ENCODE measurements around the gene MAB21L4. TPM values are rescaled to one million over a fixed set of nuclear protein-coding genes. Genes with fewer than 3 reads are reported as not detected.

The MAB21L4 gene
- total RNA-seq, 1 experiment from 2014 or later: 0.15 TPM

DNA sequence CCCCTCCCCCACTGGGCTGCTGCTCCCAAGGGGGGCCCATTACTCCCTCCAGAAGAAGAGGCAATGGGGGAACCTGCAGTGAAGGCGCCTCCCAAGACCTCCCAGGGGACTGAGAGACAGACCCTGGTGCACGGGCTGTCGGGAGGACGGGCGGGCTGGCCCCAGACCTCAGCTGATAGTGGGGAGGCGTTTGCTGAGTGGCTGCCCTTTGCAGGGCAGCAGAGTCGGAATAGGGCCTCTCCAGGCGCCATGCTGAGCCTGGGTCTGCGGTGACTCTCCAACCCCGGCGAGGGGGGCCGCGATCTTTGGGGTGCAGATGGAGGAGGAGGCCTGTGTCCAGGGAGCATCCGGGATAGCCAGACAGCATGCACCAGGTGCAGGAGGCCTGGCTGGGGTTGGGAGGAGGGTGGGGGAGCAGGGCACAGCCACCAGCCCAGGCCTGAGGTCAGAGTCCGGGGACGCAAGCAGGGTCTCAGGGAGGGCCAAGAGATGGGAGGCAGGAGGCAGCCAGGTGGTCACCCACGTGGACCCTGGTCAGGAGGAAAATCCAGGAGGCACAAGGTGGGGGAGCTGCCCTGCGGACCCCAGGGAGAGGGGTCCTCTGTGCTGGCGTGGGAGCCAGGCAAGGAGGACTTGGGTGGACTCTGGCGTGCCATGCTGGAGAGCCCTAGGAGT, 21.2 kb upstream of the MAB21L4 start:
- peak overlapping the region in 1 of 2 experiments; percentile 59; a peak in 3 of 5 replicates for H3K4me3 Mint-ChIP-seq
- H3K9ac ChIP-seq (ENCODE audit: extremely low read depth, insufficient read length, low read length): no peak overlapping the region
- H3K4me1 ChIP-seq (ENCODE audit: insufficient read depth, low read length): no peaks in the 10 kb centered on the region
- no peak overlapping the region for H2AK5ac ChIP-seq (ENCODE audit: insufficient read length, low read length)
- no peak overlapping the region for H4K8ac ChIP-seq (replicated peaks; ENCODE audit: insufficient read length, low read depth, low read length)
- no CpG with 5 or more reads among the region's 20 CpGs for WGBS (ENCODE audit: extremely low coverage, insufficient read length, low lambda C conversion rate)
- no peak overlapping the region for H3K27ac ChIP-seq (ENCODE audit: insufficient read length, low read depth, low read length)
- H3T11ph ChIP-seq (ENCODE audit: low read length): no peak overlapping the region
- peaks cover 12% of the 10 kb centered on the region for H3K27me3 Mint-ChIP-seq (ENCODE audit: low read depth)
- H3K4me1 Mint-ChIP-seq: peaks cover 2 to 6% of the 10 kb centered on the region in 2 experiments; a peak in 2 of 4 replicates
- H3K14ac ChIP-seq (ENCODE audit: insufficient read depth, low read length): no peak overlapping the region
- H3K56ac ChIP-seq (ENCODE audit: insufficient read length, low read depth, low read length): no peak overlapping the region
- TF ChIP-seq, protein P1, sequence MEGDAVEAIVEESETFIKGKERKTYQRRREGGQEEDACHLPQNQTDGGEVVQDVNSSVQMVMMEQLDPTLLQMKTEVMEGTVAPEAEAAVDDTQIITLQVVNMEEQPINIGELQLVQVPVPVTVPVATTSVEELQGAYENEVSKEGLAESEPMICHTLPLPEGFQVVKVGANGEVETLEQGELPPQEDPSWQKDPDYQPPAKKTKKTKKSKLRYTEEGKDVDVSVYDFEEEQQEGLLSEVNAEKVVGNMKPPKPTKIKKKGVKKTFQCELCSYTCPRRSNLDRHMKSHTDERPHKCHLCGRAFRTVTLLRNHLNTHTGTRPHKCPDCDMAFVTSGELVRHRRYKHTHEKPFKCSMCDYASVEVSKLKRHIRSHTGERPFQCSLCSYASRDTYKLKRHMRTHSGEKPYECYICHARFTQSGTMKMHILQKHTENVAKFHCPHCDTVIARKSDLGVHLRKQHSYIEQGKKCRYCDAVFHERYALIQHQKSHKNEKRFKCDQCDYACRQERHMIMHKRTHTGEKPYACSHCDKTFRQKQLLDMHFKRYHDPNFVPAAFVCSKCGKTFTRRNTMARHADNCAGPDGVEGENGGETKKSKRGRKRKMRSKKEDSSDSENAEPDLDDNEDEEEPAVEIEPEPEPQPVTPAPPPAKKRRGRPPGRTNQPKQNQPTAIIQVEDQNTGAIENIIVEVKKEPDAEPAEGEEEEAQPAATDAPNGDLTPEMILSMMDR (conservative IDR thresholded peaks at IDR 0.05): no peak
- no peaks in the 10 kb centered on the region for H3K9me3 ChIP-seq (ENCODE audit: control insufficient read depth, low read depth, low read length)
- no peak overlapping the region for H2BK5ac ChIP-seq (ENCODE audit: insufficient read length, low read length)
- H3K27me3 ChIP-seq (ENCODE audit: insufficient read depth, low read length): no peaks in the 10 kb centered on the region
- no peak overlapping the region for H4K5ac ChIP-seq (ENCODE audit: insufficient read length, low read depth, low read length)
- peak; percentile 27 for DNase-seq
- H3K4me2 ChIP-seq (ENCODE audit: insufficient read depth, insufficient read length, low read length): peak overlapping the region; percentile 41
- H2BK20ac ChIP-seq (ENCODE audit: low read depth, low read length, poor library complexity, severe bottlenecking): no peak overlapping the region
- H4K20me1 ChIP-seq (ENCODE audit: control insufficient read depth, insufficient read depth, insufficient read length): no peaks in the 10 kb centered on the region
- no peak overlapping the region for H3K23ac ChIP-seq (ENCODE audit: insufficient read length, low read depth, low read length)
- H2BK120ac ChIP-seq (ENCODE audit: low read depth, low read length, poor library complexity, severe bottlenecking): no peak overlapping the region
- no peaks in the 10 kb centered on the region for H3K23me2 ChIP-seq (ENCODE audit: insufficient read length, low read depth, low read length, poor library complexity, severe bottlenecking)
- H3K36me3 Mint-ChIP-seq (ENCODE audit: insufficient read depth in 1 of 3, low read depth in 3 of 3): no peaks in the 10 kb centered on the region
- H3K79me1 ChIP-seq (ENCODE audit: insufficient read depth, low read depth, low read length, poor library complexity, severe bottlenecking): no peaks in the 10 kb centered on the region
- no peak overlapping the region for H2AFZ ChIP-seq (ENCODE audit: low read length)
- no peak overlapping the region for H4K91ac ChIP-seq (ENCODE audit: insufficient read length, low read depth, low read length)
- H3K27ac Mint-ChIP-seq: no peak overlapping the region
- no peak overlapping the region for H3K18ac ChIP-seq (ENCODE audit: insufficient read length, low read depth, low read length)
- H3K79me2 ChIP-seq (ENCODE audit: insufficient read depth, low read length): no peaks in the 10 kb centered on the region
- no peaks in the 10 kb centered on the region for H3K9me3 Mint-ChIP-seq
- no peak overlapping the region for H3K4ac ChIP-seq (ENCODE audit: low read depth, low read length)
- H2BK15ac ChIP-seq (ENCODE audit: low read depth, low read length): no peak overlapping the region
- no peak overlapping the region for H2BK12ac ChIP-seq (ENCODE audit: insufficient read length, low read depth, low read length)

Data from H9 (cell line).